NCI-H2029 (cell line): Measurements from ENCODE around the gene MRPS18B.
"Not testable (repeated sequence)": the region's sequence is repeated elsewhere in the genome, so short reads cannot be mapped to it uniquely, and the experiment has no call there.

Experiments
- DNase-seq: peaks from one replicate; lab custom pipeline; 2025; lab: John Stamatoyannopoulos, UW

Gene MRPS18B

GRCh38 chr6:30643656-30644055 lies 26.0 kb downstream of the MRPS18B start:
- DNase-seq, result no peak

- no peak for DNase-seq
Observed at GRCh38 chr6:30644769-30645168, 27.1 kb downstream of the MRPS18B start.

GRCh38 chr6:30645989-30646388 lies 28.3 kb downstream of the MRPS18B start:
- DNase-seq, result no peak

- DNase-seq, result peak; percentile 94
Observed at GRCh38 chr6:30646450-30647241, 29.0 kb downstream of the MRPS18B start, which contains the start of gene C6orf136. Gene C6orf136 (plus strand): TSS chr6:30647133. CDS start chr6:30647232, 99 bp downstream.

GRCh38 chr6:30647242-30648116 lies 29.8 kb downstream of the MRPS18B start:
- DNase-seq, result peak; percentile 86

- DNase-seq, result no peak
Observed at GRCh38 chr6:30651143-30651542, 33.5 kb downstream of the MRPS18B start.

- DNase-seq, result no peak
Observed at GRCh38 chr6:30654798-30655742, 37.4 kb downstream of the MRPS18B start.

GRCh38 chr6:30655743-30656094 lies 38.1 kb downstream of the MRPS18B start:
- DNase-seq, result no peak

GRCh38 chr6:30656513-30656912 lies 38.9 kb downstream of the MRPS18B start:
- DNase-seq, result no peak

GRCh38 chr6:30657454-30657853 lies 39.8 kb downstream of the MRPS18B start:
- DNase-seq, result no peak

GRCh38 chr6:30657922-30658321 lies 40.3 kb downstream of the MRPS18B start:
- not testable (repeated sequence) for DNase-seq

GRCh38 chr6:30664994-30665767 lies 47.5 kb downstream of the MRPS18B start:
- DNase-seq, result no peak

GRCh38 chr6:30666300-30666699 lies 48.7 kb downstream of the MRPS18B start:
- not testable (repeated sequence) for DNase-seq

- DNase-seq, result no peak
Observed at GRCh38 chr6:30670760-30671527, 53.3 kb downstream of the MRPS18B start.

- peak; percentile 76 for DNase-seq
Observed at GRCh38 chr6:30672445-30673253, 55.0 kb downstream of the MRPS18B start, which contains the start of gene DHX16. Gene DHX16 (minus strand): TSS chr6:30673006. CDS start chr6:30672841, 165 bp downstream.
